Endometrial microvascular endothelial cells (primary cell): ENCODE results near the gene LEMD1. TPM values are rescaled to one million over a fixed set of nuclear protein-coding genes. Genes with fewer than 3 reads are reported as not detected.

Experiments
- in situ Hi-C: cut with HindIII; loops from 2 replicates; pipeline ENCODE4 v1.10.0; 2017; ENCODE audit warnings: low sequenced_read_pairs, low pct_unique_long_range_greater_than_20kb; ENCODE audit errors: inconsistent ontology term
- total RNA-seq: library from RNA; depleted of rRNA; stranded (reverse); fragments of >200 nt; gene quantifications from one replicate; pipeline ENCODE4 v1.2.3, GENCODE V29; 2015; ENCODE audit errors: inconsistent ontology term

The LEMD1 gene
- total RNA-seq, 1 donor from 2014 or later: not detected

DNA sequence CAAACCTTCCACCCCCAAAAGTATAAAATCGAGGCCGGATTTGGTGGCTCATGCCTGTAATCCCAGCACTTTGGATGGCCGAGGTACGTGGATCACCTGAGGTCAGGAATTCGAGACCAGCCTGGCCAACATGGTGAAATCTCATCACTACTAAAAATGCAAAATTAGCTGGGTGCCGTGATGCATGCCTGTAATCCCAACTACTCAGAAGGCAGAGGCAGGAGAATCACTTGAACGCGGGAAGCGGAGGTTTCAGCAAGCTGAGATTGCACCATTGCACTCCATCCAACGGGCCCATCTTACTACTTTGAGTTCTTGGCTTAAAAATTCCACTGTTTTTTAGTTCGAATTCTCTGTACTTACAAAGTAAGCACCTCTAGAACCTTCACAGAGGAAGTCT is 76.1 kb downstream of the LEMD1 start:
- in situ Hi-C loops: no loop called here

DNA sequence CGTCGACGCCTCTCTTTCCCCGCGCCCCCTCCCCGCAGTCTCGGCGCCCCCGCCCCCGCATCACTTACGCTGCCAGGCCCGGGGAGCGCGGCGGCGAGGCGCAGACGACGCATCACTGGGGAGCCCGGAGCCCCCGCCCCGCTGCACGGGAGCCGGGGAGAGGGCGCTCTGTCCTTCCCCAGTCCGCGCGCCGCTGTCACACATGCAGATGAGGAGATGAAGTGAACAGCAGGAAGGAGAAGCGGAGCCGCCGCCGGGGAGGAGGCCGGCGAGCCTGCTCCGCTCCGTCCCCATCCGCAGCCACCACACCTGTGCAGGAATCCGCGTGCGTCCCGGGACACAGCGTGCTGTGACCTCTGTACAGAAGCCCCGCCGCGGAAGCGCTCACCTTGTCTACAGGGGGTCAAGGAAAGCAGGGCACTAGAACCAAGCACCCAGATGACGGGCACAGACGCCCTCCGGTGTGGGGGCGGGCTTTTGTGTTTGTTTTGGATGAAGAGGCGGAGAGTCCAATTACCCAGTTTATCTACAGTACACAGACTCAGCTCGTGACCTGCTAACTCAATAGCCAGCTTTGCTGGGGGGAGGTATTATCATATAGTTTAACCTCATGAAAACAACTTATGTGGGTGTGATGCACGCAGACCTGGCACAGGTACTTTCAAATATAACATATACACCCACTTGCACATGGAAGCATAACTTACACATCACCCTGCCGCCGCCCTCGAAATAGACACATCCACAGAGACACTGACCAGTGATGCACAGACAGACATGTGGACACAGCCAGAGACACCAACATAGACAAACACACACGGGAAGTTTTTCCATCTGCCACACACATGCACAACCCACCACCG is 77.6 kb downstream of the LEMD1 start:
- in situ Hi-C loops: no loop called here

DNA sequence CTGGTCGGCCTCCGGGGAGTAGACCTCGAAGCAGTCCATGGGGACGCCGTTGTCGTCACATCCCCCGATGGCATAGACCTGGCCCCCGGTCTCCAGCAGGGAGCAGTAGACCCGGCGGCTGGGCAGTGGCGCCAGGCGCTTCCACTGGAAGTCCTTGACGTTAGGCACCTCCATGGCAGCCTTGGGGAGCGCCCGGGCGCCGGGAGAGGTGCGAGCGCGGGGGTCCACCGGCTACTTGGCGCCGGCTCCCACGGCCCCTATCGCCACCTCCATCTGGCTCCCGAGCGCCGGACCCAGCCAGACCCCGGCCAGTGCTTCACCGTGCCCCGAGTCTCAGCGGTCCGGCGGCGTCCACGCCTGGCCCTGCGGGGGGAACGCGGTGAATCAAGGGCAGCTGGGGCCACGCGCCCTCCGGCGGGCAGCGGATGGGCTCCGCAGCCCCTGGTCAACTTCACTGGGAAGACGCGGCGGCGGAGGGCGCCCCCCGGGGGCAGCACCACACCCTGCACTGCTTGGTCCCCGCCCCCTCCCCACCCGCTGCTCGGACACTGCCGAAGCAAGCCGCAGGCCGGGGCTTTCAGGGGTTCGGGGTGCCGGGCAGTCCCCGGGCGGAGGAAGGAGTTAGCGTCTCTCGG is 78.3 kb downstream of the LEMD1 start:
- in situ Hi-C loops: no loop called here

DNA sequence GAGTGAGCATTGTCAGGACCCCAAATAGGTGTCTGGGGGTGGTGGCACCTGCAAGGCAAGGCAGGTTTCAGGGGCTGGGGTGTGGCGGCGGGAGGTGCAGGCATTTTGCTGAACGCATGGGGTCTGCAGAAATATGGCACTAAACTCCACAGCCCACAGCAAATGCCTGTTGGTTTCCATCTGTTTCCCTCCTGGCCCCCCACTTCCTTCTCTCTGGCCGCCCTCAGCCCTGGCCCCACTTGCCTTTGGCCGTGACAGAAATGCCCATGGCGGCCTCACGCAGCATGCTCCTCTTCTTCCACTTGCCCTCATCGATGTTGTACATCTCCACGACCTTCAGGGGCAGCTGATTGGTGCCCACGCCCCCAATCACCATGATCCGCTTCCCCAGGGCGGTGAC is 78.9 kb downstream of the LEMD1 start:
- in situ Hi-C loops: no loop called here

DNA sequence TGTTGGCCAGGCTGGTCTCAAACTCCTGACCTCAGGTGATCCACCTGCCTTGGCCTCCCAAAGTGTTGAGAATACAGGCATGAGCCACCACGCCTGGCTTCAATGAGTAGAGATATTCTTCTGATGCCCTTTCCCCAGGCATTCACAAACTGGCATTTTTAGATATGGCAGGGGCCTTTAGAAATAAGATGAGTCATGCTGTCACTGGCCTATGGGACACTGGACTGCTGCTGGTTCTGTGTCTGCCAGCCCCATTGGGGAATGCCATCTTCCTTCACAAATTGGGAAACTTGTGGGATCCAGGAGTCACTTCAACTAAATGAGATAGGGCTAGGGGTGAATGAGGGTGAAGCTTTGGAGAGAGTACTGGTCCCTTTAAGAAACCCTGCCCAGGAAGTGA is 81.2 kb downstream of the LEMD1 start:
- in situ Hi-C loops: no loop called here

DNA sequence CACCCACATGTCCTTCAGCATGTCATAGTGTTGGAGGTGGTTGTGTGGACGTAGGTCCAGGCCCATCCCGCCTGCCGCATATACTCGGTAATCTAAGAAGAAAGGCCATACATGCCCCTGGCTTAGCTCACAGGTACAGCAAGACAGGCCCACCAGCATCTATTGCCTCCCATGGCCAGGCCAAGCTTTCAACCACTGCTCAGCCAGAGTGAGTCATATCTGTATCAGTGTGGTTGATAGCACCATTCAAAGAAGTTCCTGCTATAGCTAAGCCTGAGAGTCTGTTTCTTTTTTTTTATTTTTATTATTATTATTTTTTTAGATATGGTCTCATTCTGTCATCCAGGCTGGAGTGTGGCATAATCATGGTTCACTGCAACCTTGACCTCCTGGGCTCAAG is 82.1 kb downstream of the LEMD1 start:
- in situ Hi-C loops: no loop called here

DNA sequence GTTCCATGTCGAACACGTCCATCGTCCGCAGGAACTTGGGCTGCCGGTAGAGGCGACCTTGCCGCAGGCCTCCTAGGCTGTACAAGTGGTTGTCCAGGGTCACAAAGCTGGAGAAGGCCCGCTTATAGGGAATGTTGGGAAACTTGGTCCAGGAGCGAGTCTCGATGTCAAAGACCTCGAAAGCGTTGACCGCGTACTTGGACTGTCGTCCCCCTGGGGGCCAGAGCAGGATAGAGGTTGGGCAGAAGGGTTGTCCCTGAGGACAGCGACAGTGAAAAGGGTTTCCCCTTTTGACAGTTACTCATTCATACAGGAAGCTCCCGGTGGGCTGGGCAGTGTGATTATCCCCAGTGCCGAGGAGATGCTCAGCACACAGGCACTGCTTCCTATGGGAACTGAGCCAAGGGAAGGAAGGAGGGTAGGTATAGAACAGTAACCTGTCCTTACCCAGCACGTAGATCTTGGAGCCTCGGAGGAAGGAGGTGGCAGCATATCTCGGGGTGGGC is 82.6 kb downstream of the LEMD1 start:
- in situ Hi-C loops: no loop called here

DNA sequence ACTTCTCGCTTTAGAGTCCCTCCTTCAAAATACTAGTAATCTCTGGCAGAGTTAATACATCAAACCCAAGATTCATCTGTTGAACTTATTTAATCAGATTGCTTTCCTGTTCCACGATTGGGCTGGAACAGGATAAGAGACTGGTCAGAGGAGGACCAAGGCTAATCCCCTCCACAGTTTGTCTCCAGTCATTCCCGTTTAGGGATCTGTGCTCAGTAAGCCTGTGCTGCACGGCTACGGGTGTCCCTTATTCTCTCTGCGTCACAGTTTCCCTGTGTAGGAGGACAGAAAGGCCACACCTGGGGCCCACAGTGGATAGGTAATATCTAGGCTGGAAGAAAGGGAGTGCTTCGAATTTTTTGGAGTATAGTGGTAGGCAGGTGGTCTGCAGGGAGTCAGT is 83.8 kb downstream of the LEMD1 start:
- in situ Hi-C loops: no loop called here

DNA sequence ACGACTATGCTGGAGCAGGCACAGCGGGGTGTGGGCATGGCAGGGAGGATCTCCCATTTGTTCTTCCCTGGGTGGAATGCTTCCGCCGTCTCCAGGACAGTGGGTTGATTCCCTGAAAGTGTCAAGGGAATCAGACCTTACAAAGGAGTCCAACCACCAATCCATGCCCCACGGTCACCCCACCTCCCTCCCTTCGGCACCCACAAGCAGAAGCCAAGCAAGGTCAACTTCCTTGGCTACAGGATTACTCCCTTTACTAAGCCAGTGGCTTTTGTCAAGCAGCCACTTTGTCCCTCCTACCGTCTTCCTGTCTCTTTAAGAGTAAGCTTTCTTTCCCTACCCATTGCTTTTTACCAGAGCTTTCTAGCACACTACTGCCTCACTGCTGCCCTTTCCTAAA is 84.4 kb downstream of the LEMD1 start:
- in situ Hi-C loops: no loop called here

DNA sequence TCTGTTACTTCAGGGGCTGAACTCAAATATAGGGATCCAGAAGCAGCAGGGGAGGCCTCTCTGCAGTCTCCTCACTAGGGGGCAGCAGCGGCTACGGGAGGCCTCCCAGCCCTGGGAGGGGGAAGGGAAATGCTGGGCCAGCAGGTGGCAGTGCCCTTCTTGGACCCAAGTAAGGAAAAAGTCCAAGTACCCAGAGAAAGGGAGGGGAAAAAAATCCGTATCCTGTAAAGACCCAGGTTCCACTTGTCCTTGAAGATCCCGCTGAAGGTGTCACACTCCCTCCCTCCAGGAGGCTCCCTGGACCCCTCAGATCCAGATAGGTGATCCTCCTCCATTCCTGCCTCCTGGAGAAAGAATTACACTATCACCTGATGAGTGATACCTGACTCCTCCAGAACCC is 86.2 kb downstream of the LEMD1 start:
- in situ Hi-C loops: no loop called here

DNA sequence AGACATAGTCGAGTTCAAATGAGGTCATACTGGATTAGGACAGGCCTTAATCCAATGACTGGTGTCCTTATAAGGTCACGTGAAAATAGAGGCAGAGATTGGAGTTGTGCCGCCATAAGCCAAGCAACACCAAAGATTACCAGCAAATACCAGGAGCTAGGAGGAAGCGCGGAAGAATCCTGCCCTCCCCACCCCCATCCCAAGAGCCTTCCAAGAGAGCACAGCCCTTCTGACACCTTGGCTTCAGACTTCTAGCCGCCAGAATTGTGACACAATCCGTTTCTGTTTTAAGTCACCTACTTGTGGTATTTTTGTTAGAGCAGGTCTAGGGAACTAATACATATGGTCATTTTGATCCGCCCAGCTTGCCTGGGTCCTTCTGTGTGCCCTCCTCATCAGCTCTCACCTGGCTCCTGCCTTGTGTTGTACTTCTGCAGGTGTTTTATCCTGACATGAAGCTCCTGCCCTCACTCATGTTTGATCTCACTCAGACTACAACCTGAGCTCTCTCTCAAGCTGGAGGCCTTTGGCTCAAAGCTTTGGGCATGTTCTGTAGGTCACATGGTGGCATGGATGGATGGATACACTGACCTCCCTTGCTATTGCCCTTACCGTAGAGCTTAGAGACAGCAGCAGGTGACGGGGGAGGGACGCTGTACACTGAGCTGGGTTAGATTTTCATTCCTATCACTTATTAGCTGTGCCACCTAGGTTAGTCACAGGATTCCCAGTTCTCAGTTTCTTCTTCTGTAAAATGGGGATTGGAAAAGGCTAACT is 89.7 kb downstream of the LEMD1 start:
- in situ Hi-C loops: no loop called here

Other genes starting within 250 kb of the LEMD1 start
- 6.5 TPM for gene DSTYK, start 210.4 kb downstream of the LEMD1 start, total RNA-seq
- 3.0 TPM for gene TMCC2, start 194.1 kb downstream of the LEMD1 start, total RNA-seq
- 3.7 TPM for gene NUAK2, start 100.3 kb downstream of the LEMD1 start, total RNA-seq
- not detected for gene KLHDC8A, start 65.1 kb downstream of the LEMD1 start, total RNA-seq
- gene BLACAT1, start 34.0 kb upstream of the LEMD1 start, total RNA-seq: not detected
- gene CDK18, start 82.6 kb upstream of the LEMD1 start, total RNA-seq: 0.93 TPM
- gene ELK4, start 210.0 kb upstream of the LEMD1 start, total RNA-seq: 28.9 TPM